Cardiac fibroblast (primary cell): ENCODE measurements around the gene RELN.

Experiments used
- DNase-seq, 2 donors: peaks; one replicate each; pipeline versions ENCODE4 v3.0.0 to v3.0.0-alpha.2; 2010; ENCODE audit warnings: low read depth in 2 of 2
- H3K4me3 ChIP-seq, 2 donors: replicated peaks in 1 of 2; 1 replicate in 1 of 2; 2 replicates in 1 of 2; pipeline ENCODE4 v1.5.1; 2011; ENCODE audit warnings: low read depth in 2 of 2, low read length in 2 of 2, mild to moderate bottlenecking in 2 of 2, moderate library complexity in 1 of 2
- CTCF ChIP-seq: IDR thresholded peaks from one replicate; pipeline ENCODE4 v1.5.1; 2011; ENCODE audit warnings: low read depth, mild to moderate bottlenecking, low read length, inconsistent platforms

RELN gene

GRCh38 chr7:103593691-103594090 is 395.8 kb downstream of the RELN start:
- H3K4me3 ChIP-seq: no peak overlapping the region
- DNase-seq: peak in 1 of 2 donors; percentile 26
- no peak for TF ChIP-seq CTCF

- TF ChIP-seq CTCF: no peak
- no peak for DNase-seq
- H3K4me3 ChIP-seq: no peak overlapping the region
Measured at GRCh38 chr7:103592844-103593243, 396.6 kb downstream of the RELN start.

GRCh38 chr7:103592187-103592586 is 397.3 kb downstream of the RELN start:
- no peak for TF ChIP-seq CTCF
- no peak overlapping the region for H3K4me3 ChIP-seq
- DNase-seq: no peak

- no peak overlapping the region for H3K4me3 ChIP-seq
- no peak for TF ChIP-seq CTCF
- DNase-seq: no peak
Measured at GRCh38 chr7:103580031-103580430, 409.4 kb downstream of the RELN start.

- TF ChIP-seq CTCF: no peak
- no peak overlapping the region for H3K4me3 ChIP-seq
- DNase-seq: no peak
Measured at GRCh38 chr7:103577059-103577458, 412.4 kb downstream of the RELN start.

- TF ChIP-seq CTCF: no peak
- DNase-seq: no peak
Measured at GRCh38 chr7:103576641-103577040, 412.8 kb downstream of the RELN start.

GRCh38 chr7:103574576-103574975 is 414.9 kb downstream of the RELN start:
- no peak for TF ChIP-seq CTCF
- DNase-seq: no peak
- H3K4me3 ChIP-seq: no peak overlapping the region

More at GRCh38 chr7:103576641-103577040, 412.8 kb downstream of the RELN start:
- H3K4me3 ChIP-seq: no peak overlapping the region
